Activated T-cell treated with anti-CD3 and anti-CD28 coated beads, Interleukin-2, amount 50 U/mL, for 72 hours (primary cell): ENCODE measurements around the gene SLC25A34. TPM values are rescaled to one million over a fixed set of nuclear protein-coding genes. Genes with fewer than 3 reads are reported as not detected.

Experiments
- ATAC-seq, 2 donors: fragments of 150-1000 bp; cut with Tn5 transposase; replicated peaks in 1 of 2; 2 replicates each; pipeline ENCODE4 v1.10.0; 2021; ENCODE audit warnings: moderate library complexity in 2 of 2, mild to moderate bottlenecking in 1 of 2
- DNase-seq, 2 donors: peaks; one replicate each; pipeline ENCODE4 v3.0.0; 2021 to 2022; ENCODE audit warnings: mixed read lengths in 1 of 2
- H3K27ac Mint-ChIP-seq: one replicate; pipeline ENCODE4 v1.8.0; 2022; ENCODE audit warnings: mild to moderate bottlenecking, moderate library complexity, mixed read lengths
- H3K27me3 Mint-ChIP-seq: one replicate; pipeline ENCODE4 v1.8.0; 2022; ENCODE audit warnings: low read depth, mixed read lengths
- H3K36me3 Mint-ChIP-seq, 2 donors: one replicate each; pipeline ENCODE4 v1.8.0; 2022; ENCODE audit warnings: mixed read lengths in 2 of 2, mild to moderate bottlenecking in 1 of 2; ENCODE audit not compliant: insufficient read depth in 2 of 2
- H3K4me1 Mint-ChIP-seq: one replicate; pipeline ENCODE4 v1.8.0; 2022; ENCODE audit warnings: low read depth, mixed read lengths
- H3K4me3 Mint-ChIP-seq, 2 donors: one replicate each; pipeline ENCODE4 v1.8.0; 2022; ENCODE audit warnings: mild to moderate bottlenecking in 2 of 2, mixed read lengths in 2 of 2, moderate library complexity in 2 of 2
- H3K9me3 Mint-ChIP-seq, 2 donors: one replicate each; pipeline ENCODE4 v1.8.0; 2022; ENCODE audit warnings: mixed read lengths in 2 of 2
- total RNA-seq, 2 donors: library from RNA; stranded (reverse); gene quantifications; one replicate each; pipeline ENCODE4 v1.2.3, GENCODE V29; 2022

The SLC25A34 gene
- total RNA-seq, 2 donors from 2014 or later: 2.5 to 3.0 TPM

GRCh38 chr1:15756143-15757015 is 20.3 kb downstream of the SLC25A34 start:
- peaks cover 51% of the 10 kb centered on the region for H3K27me3 Mint-ChIP-seq

GRCh38 chr1:15757016-15757543 is 21.0 kb downstream of the SLC25A34 start:
- Mint-ChIP-seq H3K9me3 (no peaks in the 10 kb centered on the region), H3K27ac (no peak overlapping the region), H3K4me1 (peaks cover 8% of the 10 kb centered on the region), H3K36me3 (no peaks in the 10 kb centered on the region), H3K27me3 (peaks cover 51% of the 10 kb centered on the region), H3K4me3 (peak overlapping the region in 1 of 2 donors; percentile 57)
- ATAC-seq (no peak), DNase-seq (no peak)

More at GRCh38 chr1:15756143-15757015, 20.3 kb downstream of the SLC25A34 start:
- Mint-ChIP-seq H3K36me3 (no peaks in the 10 kb centered on the region), H3K27ac (no peak overlapping the region), H3K4me1 (peaks cover 8% of the 10 kb centered on the region), H3K4me3 (peak overlapping the region in 1 of 2 donors; percentile 25), H3K9me3 (no peaks in the 10 kb centered on the region)
- DNase-seq (no peak), ATAC-seq (no peak)

DNA sequence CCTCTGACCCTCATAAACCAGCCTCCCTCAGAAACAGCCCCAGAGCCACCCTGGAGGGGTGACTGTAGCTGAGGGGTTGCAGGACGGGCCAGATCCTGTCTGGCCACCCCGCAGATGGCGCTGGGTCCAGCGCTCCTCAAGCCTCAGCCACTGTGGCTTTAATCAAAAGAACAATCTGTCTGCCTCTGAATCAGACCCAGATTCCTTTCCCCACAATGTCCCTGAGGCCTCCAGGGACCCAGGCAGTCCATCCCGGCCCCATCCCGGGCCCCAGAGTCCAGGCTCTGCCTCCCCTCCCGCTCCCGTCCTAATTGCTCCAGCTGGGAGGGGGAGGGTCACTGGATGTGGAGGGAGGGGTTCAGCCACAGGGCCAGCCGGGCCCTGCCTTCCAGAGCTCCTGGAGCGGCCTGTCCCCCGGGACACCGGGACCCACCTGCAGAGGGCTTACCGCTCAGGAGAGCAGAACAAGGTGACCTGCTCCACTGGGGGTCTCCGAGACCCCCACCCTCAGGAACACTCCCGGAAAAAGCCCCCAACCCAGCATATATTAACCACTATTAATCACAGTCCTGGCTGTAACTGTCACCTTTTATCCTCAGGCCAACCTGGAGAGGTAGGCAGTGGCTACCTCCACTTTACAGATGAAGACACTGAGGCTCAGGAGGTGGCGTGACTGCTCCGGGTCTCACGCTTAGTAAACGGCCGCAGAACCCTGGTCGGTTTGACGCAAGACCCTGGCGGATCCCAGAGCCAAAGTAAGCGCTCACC is 21.7 kb downstream of the SLC25A34 start:
- ATAC-seq: no peak

DNA sequence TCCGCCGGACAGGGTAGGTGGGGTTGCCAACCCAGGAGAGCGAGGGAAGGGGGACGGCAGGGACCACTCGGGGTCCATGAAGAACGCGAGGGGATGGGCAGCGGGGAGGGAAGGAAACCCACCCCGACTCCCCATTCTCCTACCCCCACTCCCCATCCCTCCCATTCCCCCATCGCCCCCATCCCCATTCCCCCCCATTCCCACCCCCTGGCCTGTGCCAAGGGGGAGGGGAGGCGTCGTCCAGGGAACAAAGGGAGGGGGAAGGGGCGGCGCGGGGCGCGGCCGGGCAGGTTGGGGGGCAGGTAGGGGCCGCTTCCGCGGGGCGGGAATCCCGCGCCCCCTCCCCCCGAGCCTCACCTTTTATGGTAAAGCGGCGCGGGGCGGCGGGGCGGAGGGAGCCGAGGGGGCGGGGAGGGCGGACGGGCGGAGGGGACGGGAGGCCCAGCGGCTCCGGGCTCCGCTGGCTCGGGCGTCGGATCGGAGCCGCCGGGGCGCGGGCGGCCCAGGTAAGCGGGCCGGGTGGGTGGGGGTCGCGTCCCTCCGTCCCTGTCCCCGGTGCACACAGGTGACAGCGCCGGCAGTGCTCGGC is 22.4 kb downstream of the SLC25A34 start, which contains the start of gene FBLIM1:
TSS of gene FBLIM1 (plus strand) at position 453 of the 589 bp plus-strand sequence. CDS start 6,189 bp downstream, outside the sequence.
- peak within 1 kb of the TSS; percentile 57 to 63 for H3K4me3 Mint-ChIP-seq
- DNase-seq: no peak
- no peak within 1 kb of the TSS for H3K27ac Mint-ChIP-seq
- ATAC-seq: peak; percentile 34 to 52
- H3K9me3 Mint-ChIP-seq: no peaks in the 10 kb centered on the region
- H3K36me3 Mint-ChIP-seq: no peaks in the 10 kb centered on the region
- peaks cover 8% of the 10 kb centered on the region for H3K4me1 Mint-ChIP-seq
- peaks cover 47% of the 10 kb centered on the region for H3K27me3 Mint-ChIP-seq

More for the DNA sequence above, 21.7 kb downstream of the SLC25A34 start:
- Mint-ChIP-seq H3K4me1 (peaks cover 8% of the 10 kb centered on the region), H3K4me3 (peak overlapping the region; percentile 55 to 57), H3K36me3 (no peaks in the 10 kb centered on the region), H3K27ac (no peak overlapping the region), H3K27me3 (peaks cover 51% of the 10 kb centered on the region), H3K9me3 (no peaks in the 10 kb centered on the region)
- no peak for DNase-seq

- DNase-seq (no peak), ATAC-seq (peak; percentile 48 to 53)
- no peaks in the 10 kb centered on the region for H3K36me3 Mint-ChIP-seq
- peaks cover 8% of the 10 kb centered on the region for H3K4me1 Mint-ChIP-seq
- H3K27ac Mint-ChIP-seq: no peak overlapping the region
- H3K4me3 Mint-ChIP-seq: peak overlapping the region; percentile 24 to 63
- peaks cover 46% of the 10 kb centered on the region for H3K27me3 Mint-ChIP-seq
- no peaks in the 10 kb centered on the region for H3K9me3 Mint-ChIP-seq
Measured at GRCh38 chr1:15758953-15759661, 23.0 kb downstream of the SLC25A34 start.

DNA sequence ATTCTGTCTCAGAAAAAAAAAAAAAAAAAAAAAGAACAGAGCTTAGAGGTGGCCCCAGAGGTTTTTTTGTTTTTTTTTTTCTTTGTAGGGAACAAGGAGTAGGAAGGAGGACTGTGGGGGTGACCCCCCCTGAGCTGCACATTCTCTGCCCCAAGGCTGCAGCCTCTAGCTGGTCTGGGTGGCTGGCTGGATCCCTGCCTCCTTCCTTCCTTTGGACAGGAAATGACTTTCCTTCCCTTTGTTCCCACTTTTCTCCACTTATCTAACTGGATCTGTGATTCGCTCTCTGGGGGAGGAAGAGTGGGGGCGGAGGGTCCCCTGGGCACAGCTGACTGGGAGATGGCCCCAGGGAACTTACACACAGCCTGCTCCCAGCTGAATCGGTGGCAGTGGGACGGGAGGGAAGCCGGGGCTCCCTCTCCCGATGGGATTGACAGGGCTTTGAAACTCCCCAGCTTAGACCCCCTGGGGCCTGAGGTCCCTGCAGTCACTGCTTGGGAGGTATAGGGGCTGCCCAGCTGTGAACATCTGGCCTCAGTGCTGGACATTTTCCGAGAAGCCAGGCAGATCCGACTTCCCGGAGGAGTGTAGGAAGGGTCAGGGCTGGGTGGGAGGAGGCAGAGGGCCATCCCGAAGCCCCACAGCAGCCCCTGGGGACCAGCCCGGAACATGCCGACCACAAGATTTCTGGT is 24.6 kb downstream of the SLC25A34 start:
- Mint-ChIP-seq H3K27me3 (peaks cover 39% of the 10 kb centered on the region), H3K27ac (no peak overlapping the region), H3K36me3 (no peaks in the 10 kb centered on the region), H3K9me3 (no peaks in the 10 kb centered on the region), H3K4me3 (no peak overlapping the region), H3K4me1 (peaks cover 8% of the 10 kb centered on the region)
- ATAC-seq (no peak), DNase-seq (no peak)

GRCh38 chr1:15761366-15762128 is 25.5 kb downstream of the SLC25A34 start:
- DNase-seq: no peak
- ATAC-seq: no peak
- H3K27ac Mint-ChIP-seq: no peak overlapping the region
- H3K9me3 Mint-ChIP-seq: no peaks in the 10 kb centered on the region
- no peaks in the 10 kb centered on the region for H3K36me3 Mint-ChIP-seq
- peaks cover 31% of the 10 kb centered on the region for H3K27me3 Mint-ChIP-seq
- H3K4me1 Mint-ChIP-seq: peaks cover 2% of the 10 kb centered on the region
- H3K4me3 Mint-ChIP-seq: no peak overlapping the region

GRCh38 chr1:15762546-15762945 is 26.5 kb downstream of the SLC25A34 start:
- H3K36me3 Mint-ChIP-seq: no peaks in the 10 kb centered on the region
- no peaks in the 10 kb centered on the region for H3K9me3 Mint-ChIP-seq
- peaks cover 21% of the 10 kb centered on the region for H3K27me3 Mint-ChIP-seq
- ATAC-seq: no peak
- DNase-seq: no peak
- no peaks in the 10 kb centered on the region for H3K4me1 Mint-ChIP-seq
- no peak overlapping the region for H3K4me3 Mint-ChIP-seq
- H3K27ac Mint-ChIP-seq: no peak overlapping the region

- Mint-ChIP-seq H3K4me3 (no peak overlapping the region), H3K9me3 (no peaks in the 10 kb centered on the region), H3K4me1 (no peaks in the 10 kb centered on the region), H3K36me3 (no peaks in the 10 kb centered on the region), H3K27me3 (peaks cover 20% of the 10 kb centered on the region), H3K27ac (no peak overlapping the region)
- DNase-seq (no peak), ATAC-seq (no peak)
Measured at GRCh38 chr1:15764269-15764764, 28.3 kb downstream of the SLC25A34 start.

- DNase-seq (no peak), ATAC-seq (no peak)
- H3K27ac Mint-ChIP-seq: no peak overlapping the region
- H3K4me1 Mint-ChIP-seq: no peaks in the 10 kb centered on the region
- no peak overlapping the region for H3K4me3 Mint-ChIP-seq
- no peaks in the 10 kb centered on the region for H3K9me3 Mint-ChIP-seq
- H3K27me3 Mint-ChIP-seq: peaks cover 15% of the 10 kb centered on the region
- no peaks in the 10 kb centered on the region for H3K36me3 Mint-ChIP-seq
Measured at GRCh38 chr1:15764890-15765289, 28.8 kb downstream of the SLC25A34 start.

DNA sequence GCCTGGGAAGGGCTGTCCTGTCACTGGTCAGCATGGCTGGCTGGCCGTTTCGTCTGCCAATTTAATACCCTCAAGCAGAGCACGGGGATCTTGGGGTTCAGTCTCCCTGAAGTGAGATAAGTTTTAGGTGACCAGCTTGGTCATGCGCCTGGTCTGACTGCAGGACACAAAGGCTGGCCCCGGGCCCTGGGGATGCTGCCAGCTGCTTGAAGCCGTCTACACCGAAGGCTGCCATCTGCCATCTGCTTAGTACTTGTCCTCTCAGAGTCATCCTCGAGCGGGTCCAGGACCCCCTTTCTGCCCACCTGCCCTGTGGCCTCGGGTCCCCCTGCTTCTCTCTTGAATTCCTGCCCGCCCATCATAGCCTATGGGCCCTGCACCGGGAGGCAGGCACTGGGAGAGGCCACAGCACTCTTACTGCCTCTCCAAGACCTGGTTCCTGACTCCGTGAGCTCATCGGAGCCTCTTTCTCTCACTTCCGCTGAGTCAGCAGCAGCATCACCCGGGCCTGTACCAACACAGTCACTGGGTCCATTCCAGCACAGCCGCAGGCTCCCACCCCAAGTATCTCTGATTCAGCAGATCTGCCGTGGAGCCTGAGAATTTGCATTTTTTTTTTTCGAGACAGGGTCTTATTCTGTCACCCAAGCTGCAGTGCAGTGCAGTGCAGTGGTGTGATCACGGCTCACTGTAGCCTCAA is 29.6 kb downstream of the SLC25A34 start:
- H3K9me3 Mint-ChIP-seq: no peaks in the 10 kb centered on the region
- no peak for ATAC-seq
- H3K36me3 Mint-ChIP-seq: no peaks in the 10 kb centered on the region
- H3K27me3 Mint-ChIP-seq: peaks cover 12% of the 10 kb centered on the region
- no peaks in the 10 kb centered on the region for H3K4me1 Mint-ChIP-seq
- H3K4me3 Mint-ChIP-seq: no peak overlapping the region
- no peak overlapping the region for H3K27ac Mint-ChIP-seq
- no peak for DNase-seq
